Esophagus squamous epithelium (tissue), 5 donors: Measurements from ENCODE around the gene HHIPL2. TPM values are rescaled to one million over a fixed set of nuclear protein-coding genes. Genes with fewer than 3 reads are reported as not detected.

ENCODE experiments used
- DNase-seq: peaks from one replicate; lab custom pipeline; 2025; lab: John Stamatoyannopoulos, UW
- H3K27ac ChIP-seq, 4 donors: fragments of 200-600 bp; sonication (generic); one replicate each; pipeline ENCODE4 v1.5.1; 2016 to 2019; ENCODE audit warnings: mild to moderate bottlenecking in 1 of 4
- H3K27me3 ChIP-seq, 4 donors: fragments of 200-600 bp; sonication (generic); 1 replicate in 3 of 4; 2 replicates in 1 of 4; pipeline versions ENCODE4 v1.5.1 to v1.6.0; 2017 to 2021; ENCODE audit warnings: antibody characterized with exemption in 1 of 4
- H3K36me3 ChIP-seq, 3 donors: fragments of 200-600 bp; sonication (generic); one replicate each; pipeline ENCODE4 v1.5.1; 2016 to 2019
- H3K4me1 ChIP-seq, 3 donors: fragments of 200-600 bp; sonication (generic); one replicate each; pipeline ENCODE4 v1.5.1; 2017 to 2019
- H3K4me3 ChIP-seq, 4 donors: fragments of 200-600 bp; sonication (generic); 1 replicate in 3 of 4; 2 replicates in 1 of 4; pipeline ENCODE4 v1.5.1; 2016 to 2019; ENCODE audit warnings: mild to moderate bottlenecking in 2 of 4, moderate library complexity in 1 of 4
- H3K9me3 ChIP-seq, 3 donors: fragments of 200-600 bp; sonication (generic); one replicate each; pipeline ENCODE4 v1.5.1; 2016 to 2019
- POLR2A ChIP-seq, 4 donors: fragments of 450-650 bp; IDR thresholded peaks; one replicate each; pipeline ENCODE4 v1.6.1; 2017; ENCODE audit warnings: antibody characterized with exemption in 4 of 4, mild to moderate bottlenecking in 4 of 4, moderate library complexity in 3 of 4
- WGBS, 2 donors: methylation state at CpG; one replicate each; pipeline ENCODE4 v1.1.5; 2018; 5-methylcytosine and 5-hydroxymethylcytosine counted together
- intact Hi-C: fragments of 100-400 bp; cut with DNase I; formaldehyde crosslinking; loops from one replicate; pipeline ENCODE4 v1.15.0; 2022
- total RNA-seq, 4 donors: library from RNA; depleted of rRNA; stranded (reverse); fragments of >200 nt; gene quantifications; one replicate each; pipeline ENCODE4 v1.1.0, GENCODE V29; 2016
- TF ChIP-seq, protein P1 (sequence below), 6 experiments: fragments of 450-650 bp in 4 of 6; fragments of 200-600 bp in 2 of 6; sonication (generic) in 2 of 6; IDR thresholded peaks; one replicate each; pipeline ENCODE4 v1.5.1; 2016 to 2019; ENCODE audit warnings: antibody characterized with exemption in 6 of 6, mild to moderate bottlenecking in 4 of 6, moderate library complexity in 4 of 6
- donor health status: DM: yes; HTN: yes; CAD: no.

HHIPL2 gene
- total RNA-seq, 4 donors from 2014 or later = not detected

DNA sequence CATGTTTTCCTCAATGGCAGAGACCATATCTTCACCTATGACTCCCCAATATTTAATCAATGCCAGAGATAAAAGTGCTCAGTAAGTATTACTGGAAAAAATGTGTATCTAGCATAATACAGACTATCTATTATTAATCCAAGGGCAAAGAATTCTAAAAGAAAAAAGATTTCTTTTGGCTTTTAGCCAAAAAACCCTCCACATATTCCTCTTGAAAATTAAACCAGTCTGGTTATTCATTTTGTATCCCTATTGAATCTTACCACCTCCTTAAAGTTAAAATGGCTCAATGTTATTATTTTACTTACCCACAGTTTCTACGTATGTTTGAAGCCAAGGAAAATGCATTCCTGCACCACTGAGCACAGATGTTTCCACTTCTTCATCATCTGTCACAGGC, 40.2 kb upstream of the HHIPL2 start:
- WGBS, 2 donors = 80 to 92% methylated on average over 1 of the region's 1 CpG
- Histone ChIP-seq H3K36me3 (peaks cover 0 to 45% (median 8%) of the 10 kb centered on the region in 3 donors), H3K4me1 (peaks cover 4 to 26% (median 14%) of the 10 kb centered on the region in 3 donors), H3K9me3 (no peaks in the 10 kb centered on the region), H3K27ac (no peak overlapping the region), H3K4me3 (no peak overlapping the region), H3K27me3 (no peaks in the 10 kb centered on the region)
- TF ChIP-seq, protein P1, sequence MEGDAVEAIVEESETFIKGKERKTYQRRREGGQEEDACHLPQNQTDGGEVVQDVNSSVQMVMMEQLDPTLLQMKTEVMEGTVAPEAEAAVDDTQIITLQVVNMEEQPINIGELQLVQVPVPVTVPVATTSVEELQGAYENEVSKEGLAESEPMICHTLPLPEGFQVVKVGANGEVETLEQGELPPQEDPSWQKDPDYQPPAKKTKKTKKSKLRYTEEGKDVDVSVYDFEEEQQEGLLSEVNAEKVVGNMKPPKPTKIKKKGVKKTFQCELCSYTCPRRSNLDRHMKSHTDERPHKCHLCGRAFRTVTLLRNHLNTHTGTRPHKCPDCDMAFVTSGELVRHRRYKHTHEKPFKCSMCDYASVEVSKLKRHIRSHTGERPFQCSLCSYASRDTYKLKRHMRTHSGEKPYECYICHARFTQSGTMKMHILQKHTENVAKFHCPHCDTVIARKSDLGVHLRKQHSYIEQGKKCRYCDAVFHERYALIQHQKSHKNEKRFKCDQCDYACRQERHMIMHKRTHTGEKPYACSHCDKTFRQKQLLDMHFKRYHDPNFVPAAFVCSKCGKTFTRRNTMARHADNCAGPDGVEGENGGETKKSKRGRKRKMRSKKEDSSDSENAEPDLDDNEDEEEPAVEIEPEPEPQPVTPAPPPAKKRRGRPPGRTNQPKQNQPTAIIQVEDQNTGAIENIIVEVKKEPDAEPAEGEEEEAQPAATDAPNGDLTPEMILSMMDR (IDR thresholded peaks at IDR 0.05) = no peak
- TF ChIP-seq POLR2A (IDR thresholded peaks at IDR 0.05) = no peak
- intact Hi-C loops = no loop called here
- no peak for DNase-seq

DNA sequence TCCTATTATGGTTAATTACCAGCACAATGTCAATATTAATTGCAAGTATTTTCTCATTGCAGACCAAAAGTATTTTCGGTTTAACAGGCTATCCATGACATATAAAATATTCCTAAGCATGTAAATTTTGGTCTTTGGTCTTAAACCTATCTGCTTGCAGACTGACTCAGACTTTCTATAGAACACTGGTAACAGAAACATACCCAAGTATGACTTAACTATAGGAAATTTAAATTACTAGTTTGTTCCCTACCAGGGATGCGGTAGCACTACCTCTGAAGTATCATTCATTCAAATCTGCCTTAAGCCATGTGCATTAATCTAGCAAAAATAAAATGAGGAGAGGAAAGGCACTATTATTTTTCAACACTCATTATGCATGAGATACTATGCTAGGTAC, 38.9 kb upstream of the HHIPL2 start:
- H3K9me3 ChIP-seq = no peaks in the 10 kb centered on the region
- intact Hi-C loops = no loop called here
- H3K27ac ChIP-seq = no peak overlapping the region
- no peak for DNase-seq
- peaks cover 4 to 31% (median 18%) of the 10 kb centered on the region in 3 donors for H3K4me1 ChIP-seq
- WGBS, 2 donors = 92 to 93% methylated on average over 2 of the region's 2 CpGs
- H3K36me3 ChIP-seq = peaks cover 0 to 58% (median 12%) of the 10 kb centered on the region in 3 donors
- TF ChIP-seq, protein P1 (IDR thresholded peaks at IDR 0.05) = no peak
- no peak for TF ChIP-seq POLR2A (IDR thresholded peaks at IDR 0.05)
- no peaks in the 10 kb centered on the region for H3K27me3 ChIP-seq
- no peak overlapping the region for H3K4me3 ChIP-seq

DNA sequence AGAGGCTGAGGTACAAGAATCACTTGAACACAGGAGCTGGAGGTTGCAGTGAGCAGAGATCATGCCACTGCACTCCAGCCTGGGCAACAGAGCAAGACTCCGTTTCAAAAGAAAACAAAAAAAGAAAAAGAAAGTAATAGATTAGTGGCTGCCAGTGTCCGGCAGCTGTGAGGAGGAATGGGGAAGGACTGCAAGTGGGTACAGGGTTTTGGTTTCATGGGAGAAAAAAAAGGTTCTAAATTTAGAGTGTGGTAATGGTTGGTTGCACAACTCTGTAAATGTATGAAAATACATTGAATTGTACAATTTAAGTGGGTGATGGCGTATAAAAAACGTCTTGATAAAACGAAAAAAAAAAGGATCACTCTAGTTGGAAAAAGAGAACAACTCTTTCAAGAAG, 35.2 kb upstream of the HHIPL2 start:
- 79 to 81% methylated on average over 5 of the region's 5 CpGs for WGBS, 2 donors
- intact Hi-C loops = no loop called here

DNA sequence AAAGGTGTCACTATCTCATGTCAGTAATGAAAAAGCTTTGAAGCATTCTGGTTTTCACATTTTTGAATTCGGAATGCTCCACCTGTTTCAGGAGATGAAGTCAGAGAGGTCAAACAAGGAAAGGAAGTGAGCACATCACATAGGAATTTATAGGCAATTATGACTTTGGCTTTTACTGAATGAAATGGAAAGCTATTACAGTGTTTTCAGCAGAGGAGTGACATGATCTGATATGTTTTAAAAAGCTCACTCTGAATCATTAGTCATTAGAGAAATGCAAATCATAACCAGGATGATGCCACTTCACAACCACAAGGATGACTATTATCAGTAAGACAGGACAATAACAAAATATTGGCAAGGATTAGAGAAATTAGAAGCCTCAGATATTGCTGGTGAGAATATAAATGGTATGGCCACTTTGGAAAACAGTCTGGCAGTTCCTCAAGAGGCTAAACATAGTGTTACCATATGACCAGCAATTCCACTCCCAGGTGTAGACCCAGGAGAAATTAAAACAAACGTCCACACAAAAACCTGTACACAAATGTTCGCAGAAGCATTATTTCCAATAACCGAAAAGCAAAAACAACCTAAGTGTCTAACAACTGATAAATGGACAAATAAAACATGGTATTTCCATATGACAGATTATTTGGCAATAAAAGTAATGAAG, 34.3 kb upstream of the HHIPL2 start:
- H3K9me3 ChIP-seq = no peaks in the 10 kb centered on the region
- intact Hi-C loops = no loop called here
- 73 to 83% methylated on average over 4 of the region's 4 CpGs for whole genome bisulfite sequencing, 2 donors
- H3K27ac ChIP-seq = no peak overlapping the region
- no peaks in the 10 kb centered on the region for H3K27me3 ChIP-seq
- H3K4me1 ChIP-seq = peaks cover 0 to 5% (median 4%) of the 10 kb centered on the region in 3 donors
- H3K36me3 ChIP-seq = peaks cover 0 to 70% (median 12%) of the 10 kb centered on the region in 3 donors
- TF ChIP-seq POLR2A (IDR thresholded peaks at IDR 0.05) = no peak
- TF ChIP-seq, protein P1 (IDR thresholded peaks at IDR 0.05) = no peak
- H3K4me3 ChIP-seq = no peak overlapping the region
- DNase-seq = no peak

More for the DNA sequence above, 35.2 kb upstream of the HHIPL2 start:
- H3K27ac ChIP-seq = no peak overlapping the region
- peaks cover 0 to 9% (median 4%) of the 10 kb centered on the region in 3 donors for H3K4me1 ChIP-seq
- H3K36me3 ChIP-seq = peaks cover 0 to 72% (median 12%) of the 10 kb centered on the region in 3 donors
- TF ChIP-seq, protein P1 (IDR thresholded peaks at IDR 0.05) = no peak
- TF ChIP-seq POLR2A (IDR thresholded peaks at IDR 0.05) = no peak
- no peaks in the 10 kb centered on the region for H3K27me3 ChIP-seq
- no peak for DNase-seq
- H3K9me3 ChIP-seq = no peaks in the 10 kb centered on the region
- H3K4me3 ChIP-seq = no peak overlapping the region

DNA sequence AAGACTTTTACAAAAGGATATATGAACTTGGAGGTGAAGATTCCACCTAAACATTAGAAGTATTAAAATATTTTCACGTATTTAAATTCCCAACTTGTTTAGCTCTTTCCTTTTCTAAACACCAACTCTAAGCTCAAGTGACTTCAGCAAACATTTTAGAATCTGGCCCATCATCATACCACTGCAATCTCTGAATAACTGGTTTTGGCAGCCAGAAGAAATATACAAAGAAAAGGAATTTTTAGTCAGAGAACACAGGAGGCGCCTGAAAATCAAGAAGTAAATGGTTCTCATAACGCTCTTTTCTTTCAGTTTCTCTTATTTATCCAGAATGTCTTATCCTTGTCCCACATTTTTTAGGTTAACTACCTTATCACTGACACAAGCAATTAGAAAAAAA, 31.4 kb upstream of the HHIPL2 start:
- intact Hi-C loops = no loop called here
- Histone ChIP-seq H3K27me3 (no peaks in the 10 kb centered on the region), H3K4me1 (peaks cover 0 to 5% (median 4%) of the 10 kb centered on the region in 3 donors), H3K9me3 (no peaks in the 10 kb centered on the region), H3K4me3 (no peak overlapping the region), H3K36me3 (peaks cover 0 to 67% (median 6%) of the 10 kb centered on the region in 3 donors), H3K27ac (no peak overlapping the region)
- TF ChIP-seq, protein P1 (IDR thresholded peaks at IDR 0.05) = no peak
- no peak for TF ChIP-seq POLR2A (IDR thresholded peaks at IDR 0.05)
- no peak for DNase-seq
- 96 to 98% methylated on average over 3 of the region's 3 CpGs for WGBS, 2 donors
